SK-N-SH (cell line): ENCODE measurements around the gene PHC3. TPM values are rescaled to one million over a fixed set of nuclear protein-coding genes. Genes with fewer than 3 reads are reported as not detected.
A peak's percentile ranks its signal among the peaks of the same experiment; 100 is the strongest.
"Not testable (repeated sequence)": the region's sequence is repeated elsewhere in the genome, so short reads cannot be mapped to it uniquely, and the experiment has no call there.

Experiments
- CTCF ChIA-PET: fragments of 300-600, 350-600 bp; formaldehyde crosslinking; extraction: SDS; loops from one replicate; lab custom pipeline; 2021; lab: Yijun Ruan, JAX
- POLR2A ChIA-PET: fragments of 350-600 bp; sonication (Branson Sonifier 250); formaldehyde crosslinking; extraction: SDS; loops from one replicate; lab custom pipeline; 2020; ENCODE audit warnings: antibody characterized with exemption, inconsistent platforms; lab: Yijun Ruan, JAX
- DNase-seq: peaks from one replicate; pipeline ENCODE4 v3.0.0; 2012
- H2AFZ ChIP-seq: fragments of 200-600 bp; sonication (generic); 2 replicates; pipeline ENCODE4 v1.8.1; 2016; ENCODE audit warnings: antibody characterized with exemption, mild to moderate bottlenecking, low read depth
- H3F3A ChIP-seq: fragments of 200-600 bp; sonication (generic); replicated peaks from 2 replicates; pipeline ENCODE3; 2016; ENCODE audit warnings: antibody characterized with exemption, mild to moderate bottlenecking; ENCODE audit not compliant: insufficient read depth
- H3K27ac ChIP-seq, 2 experiments: fragments of 200-500 bp in 1 of 2; fragments of 200-600 bp in 1 of 2; sonication (Bioruptor generic) in 1 of 2; sonication (generic), shearing (Covaris generic) in 1 of 2; 2 replicates each; pipeline versions ENCODE4 v1.5.1 to v1.6.1; 2014 to 2016; ENCODE audit warnings: low read depth in 2 of 2, inconsistent platforms in 1 of 2, low read length in 1 of 2, mild to moderate bottlenecking in 1 of 2, mixed read lengths in 1 of 2
- H3K27me3 ChIP-seq: fragments of 200-600 bp; sonication (generic), shearing (Covaris generic); 2 replicates; pipeline ENCODE4 v1.6.1; 2016; ENCODE audit warnings: mixed run types; ENCODE audit not compliant: insufficient read depth
- H3K36me3 ChIP-seq, 2 experiments: fragments of 200-500 bp in 1 of 2; fragments of 200-600 bp in 1 of 2; sonication (Bioruptor generic) in 1 of 2; sonication (generic) in 1 of 2; replicated peaks in 1 of 2; 2 replicates each; pipeline versions ENCODE3 to v1.5.1; 2014 to 2016; ENCODE audit warnings: low read length in 1 of 2, mild to moderate bottlenecking in 1 of 2; ENCODE audit not compliant: insufficient read depth in 2 of 2, control insufficient read depth in 1 of 2
- H3K4me1 ChIP-seq, 2 experiments: fragments of 200-500 bp in 1 of 2; fragments of 200-600 bp in 1 of 2; sonication (Bioruptor generic) in 1 of 2; sonication (generic), shearing (Covaris generic) in 1 of 2; 2 replicates each; pipeline versions ENCODE4 v1.5.1 to v1.6.1; 2014 to 2016; ENCODE audit warnings: low read depth in 1 of 2, low read length in 1 of 2, mixed run types in 1 of 2; ENCODE audit not compliant: insufficient read depth in 2 of 2, control insufficient read depth in 1 of 2
- H3K4me2 ChIP-seq: fragments of 200-600 bp; sonication (generic), shearing (Covaris generic); 2 replicates; pipeline ENCODE4 v1.6.1; 2017; ENCODE audit warnings: mixed run types
- H3K4me3 ChIP-seq, 2 experiments: fragments of 200-500 bp in 1 of 2; fragments of 200-600 bp in 1 of 2; sonication (Bioruptor generic) in 1 of 2; sonication (generic), shearing (Covaris generic) in 1 of 2; 2 replicates each; pipeline versions ENCODE4 v1.5.1 to v1.8.1; 2014 to 2016; ENCODE audit warnings: low read depth in 2 of 2, inconsistent platforms in 1 of 2, low read length in 1 of 2, mild to moderate bottlenecking in 1 of 2, mixed read lengths in 1 of 2, moderate library complexity in 1 of 2
- H3K79me2 ChIP-seq: fragments of 200-600 bp; sonication (generic); 2 replicates; pipeline ENCODE4 v1.8.1; 2017; ENCODE audit warnings: mild to moderate bottlenecking; ENCODE audit not compliant: insufficient read depth
- H3K9ac ChIP-seq: fragments of 200-600 bp; sonication (generic); 2 replicates; pipeline ENCODE4 v1.6.1; 2017; ENCODE audit warnings: mixed run types
- H3K9me2 ChIP-seq: fragments of 200-600 bp; sonication (generic); 2 replicates; pipeline ENCODE4 v1.6.1; 2017; ENCODE audit warnings: mixed run types
- H3K9me3 ChIP-seq: fragments of 200-600 bp; sonication (generic); 2 replicates; pipeline ENCODE4 v1.6.1; 2017; ENCODE audit warnings: mixed run types, mild to moderate bottlenecking, moderate library complexity
- H4K20me1 ChIP-seq: fragments of 200-600 bp; sonication (generic); 2 replicates; pipeline ENCODE4 v1.6.1; 2017; ENCODE audit warnings: mild to moderate bottlenecking, mixed run types; ENCODE audit not compliant: insufficient read depth
- CHD2 ChIP-seq: fragments of 150-350 bp; IDR thresholded peaks from 2 replicates; pipeline ENCODE4 v1.6.1; 2018; ENCODE audit warnings: low read length; ENCODE audit not compliant: partially characterized antibody
- ELF1 ChIP-seq: IDR thresholded peaks from 2 replicates; pipeline ENCODE4 v1.4.0; 2012
- EP300 ChIP-seq, 2 experiments: IDR thresholded peaks; 2 replicates each; pipeline versions ENCODE4 v1.4.0 to v1.6.1; 2012; ENCODE audit warnings: borderline replicate concordance in 1 of 2, low read depth in 1 of 2, low read length in 1 of 2
- EZH2phosphoT487 ChIP-seq: fragments of 200-600 bp; sonication (generic); IDR thresholded peaks from 2 replicates; pipeline ENCODE4 v1.6.1; 2017; ENCODE audit warnings: low read depth, mixed run types, mild to moderate bottlenecking, antibody characterized with exemption, moderate library complexity, borderline replicate concordance
- FOSL2 ChIP-seq: IDR thresholded peaks from 2 replicates; pipeline ENCODE4 v1.4.0; 2012; ENCODE audit warnings: low read depth, mild to moderate bottlenecking, moderate library complexity, borderline replicate concordance
- GABPA ChIP-seq: IDR thresholded peaks from 2 replicates; pipeline ENCODE4 v1.4.0; 2012; ENCODE audit warnings: low read depth, mild to moderate bottlenecking
- GATA2 ChIP-seq: sonication (generic); formaldehyde crosslinking; IDR thresholded peaks from 2 replicates; pipeline ENCODE4 v1.5.0; 2020; ENCODE audit warnings: mild to moderate bottlenecking, missing genetic modification reagents
- RFX5 ChIP-seq: IDR thresholded peaks from 2 replicates; pipeline ENCODE4 v1.6.1; 2012; ENCODE audit warnings: mild to moderate bottlenecking, improper control_type of control experiment, low read length
- YY1 ChIP-seq: IDR thresholded peaks from 2 replicates; pipeline ENCODE4 v1.4.0; 2012; ENCODE audit warnings: low read depth, mild to moderate bottlenecking
- WGBS: methylation state at CpG from one replicate; pipeline ENCODE4 v1.1.6; 2017; ENCODE audit warnings: low lambda C conversion rate; 5-methylcytosine and 5-hydroxymethylcytosine counted together
- polyA plus RNA-seq, 3 experiments: library from polyadenylated mRNA; depleted of rRNA; stranded (reverse); fragments of >200 nt; gene quantifications; 2 replicates each; pipeline ENCODE4 v1.2.3, GENCODE V29; 2012
- TF ChIP-seq, protein P1 (sequence below): IDR thresholded peaks from 2 replicates; pipeline ENCODE4; 2012
- TF ChIP-seq, protein P2 (sequence below): IDR thresholded peaks from 2 replicates; pipeline ENCODE4 v1.4.0; 2012; ENCODE audit warnings: low read depth, borderline replicate concordance
- TF ChIP-seq, protein P3 (sequence below): fragments of 150-350 bp; IDR thresholded peaks from 2 replicates; pipeline ENCODE4 v1.6.1; 2016; ENCODE audit warnings: mild to moderate bottlenecking, low read depth, low read length
- TF ChIP-seq, protein P4 (sequence below): IDR thresholded peaks from 2 replicates; pipeline ENCODE4 v1.4.0; 2012; ENCODE audit warnings: low read depth, borderline replicate concordance
- TF ChIP-seq, protein P5 (sequence below): fragments of 200-600 bp; sonication (generic); IDR thresholded peaks from 2 replicates; pipeline ENCODE4 v1.6.1; 2017; ENCODE audit warnings: antibody characterized with exemption, mild to moderate bottlenecking, moderate library complexity

The PHC3 gene
- polyA plus RNA-seq, 1 of the 3 experiments (the other 2 are of a cell fraction): 9.2 TPM

DNA sequence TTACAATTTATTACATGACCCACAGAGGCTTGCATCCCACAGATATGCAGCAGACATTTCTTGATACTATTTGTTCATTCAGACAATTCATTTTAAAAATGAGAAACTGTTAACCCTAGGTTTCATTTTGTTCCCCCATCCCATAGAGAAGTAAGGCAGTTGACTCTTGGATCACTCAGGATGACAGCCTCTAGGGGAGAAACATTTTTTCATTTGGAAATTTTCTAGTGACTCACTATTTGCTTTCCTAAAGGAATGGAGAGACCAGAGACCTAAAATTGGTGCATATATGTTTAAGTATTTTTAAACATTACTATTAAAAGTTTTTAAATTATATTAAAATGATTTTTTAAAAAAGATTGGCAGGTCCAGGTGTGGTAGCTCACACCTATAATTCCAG, 19.5 kb upstream of the PHC3 start (continued):
- TF ChIP-seq RFX5 (no peak), ELF1 (no peak), GATA2 (CRISPR knock-in tag) (no peak), CHD2 (no peak), EP300 (IDR thresholded peaks at IDR 0.05; ENCODE audit: borderline replicate concordance in 1 of 2, low read depth in 1 of 2, low read length in 1 of 2) (no peak), GABPA (no peak), EZH2phosphoT487 (no peak), YY1 (no peak)
- TF ChIP-seq, protein P1, sequence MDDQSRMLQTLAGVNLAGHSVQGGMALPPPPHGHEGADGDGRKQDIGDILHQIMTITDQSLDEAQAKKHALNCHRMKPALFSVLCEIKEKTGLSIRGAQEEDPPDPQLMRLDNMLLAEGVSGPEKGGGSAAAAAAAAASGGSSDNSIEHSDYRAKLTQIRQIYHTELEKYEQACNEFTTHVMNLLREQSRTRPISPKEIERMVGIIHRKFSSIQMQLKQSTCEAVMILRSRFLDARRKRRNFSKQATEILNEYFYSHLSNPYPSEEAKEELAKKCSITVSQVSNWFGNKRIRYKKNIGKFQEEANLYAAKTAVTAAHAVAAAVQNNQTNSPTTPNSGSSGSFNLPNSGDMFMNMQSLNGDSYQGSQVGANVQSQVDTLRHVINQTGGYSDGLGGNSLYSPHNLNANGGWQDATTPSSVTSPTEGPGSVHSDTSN: no peak
- TF ChIP-seq, protein P2, sequence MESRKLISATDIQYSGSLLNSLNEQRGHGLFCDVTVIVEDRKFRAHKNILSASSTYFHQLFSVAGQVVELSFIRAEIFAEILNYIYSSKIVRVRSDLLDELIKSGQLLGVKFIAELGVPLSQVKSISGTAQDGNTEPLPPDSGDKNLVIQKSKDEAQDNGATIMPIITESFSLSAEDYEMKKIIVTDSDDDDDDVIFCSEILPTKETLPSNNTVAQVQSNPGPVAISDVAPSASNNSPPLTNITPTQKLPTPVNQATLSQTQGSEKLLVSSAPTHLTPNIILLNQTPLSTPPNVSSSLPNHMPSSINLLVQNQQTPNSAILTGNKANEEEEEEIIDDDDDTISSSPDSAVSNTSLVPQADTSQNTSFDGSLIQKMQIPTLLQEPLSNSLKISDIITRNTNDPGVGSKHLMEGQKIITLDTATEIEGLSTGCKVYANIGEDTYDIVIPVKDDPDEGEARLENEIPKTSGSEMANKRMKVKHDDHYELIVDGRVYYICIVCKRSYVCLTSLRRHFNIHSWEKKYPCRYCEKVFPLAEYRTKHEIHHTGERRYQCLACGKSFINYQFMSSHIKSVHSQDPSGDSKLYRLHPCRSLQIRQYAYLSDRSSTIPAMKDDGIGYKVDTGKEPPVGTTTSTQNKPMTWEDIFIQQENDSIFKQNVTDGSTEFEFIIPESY: no peak
- TF ChIP-seq, protein P3, sequence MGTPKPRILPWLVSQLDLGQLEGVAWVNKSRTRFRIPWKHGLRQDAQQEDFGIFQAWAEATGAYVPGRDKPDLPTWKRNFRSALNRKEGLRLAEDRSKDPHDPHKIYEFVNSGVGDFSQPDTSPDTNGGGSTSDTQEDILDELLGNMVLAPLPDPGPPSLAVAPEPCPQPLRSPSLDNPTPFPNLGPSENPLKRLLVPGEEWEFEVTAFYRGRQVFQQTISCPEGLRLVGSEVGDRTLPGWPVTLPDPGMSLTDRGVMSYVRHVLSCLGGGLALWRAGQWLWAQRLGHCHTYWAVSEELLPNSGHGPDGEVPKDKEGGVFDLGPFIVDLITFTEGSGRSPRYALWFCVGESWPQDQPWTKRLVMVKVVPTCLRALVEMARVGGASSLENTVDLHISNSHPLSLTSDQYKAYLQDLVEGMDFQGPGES: no peak

DNA sequence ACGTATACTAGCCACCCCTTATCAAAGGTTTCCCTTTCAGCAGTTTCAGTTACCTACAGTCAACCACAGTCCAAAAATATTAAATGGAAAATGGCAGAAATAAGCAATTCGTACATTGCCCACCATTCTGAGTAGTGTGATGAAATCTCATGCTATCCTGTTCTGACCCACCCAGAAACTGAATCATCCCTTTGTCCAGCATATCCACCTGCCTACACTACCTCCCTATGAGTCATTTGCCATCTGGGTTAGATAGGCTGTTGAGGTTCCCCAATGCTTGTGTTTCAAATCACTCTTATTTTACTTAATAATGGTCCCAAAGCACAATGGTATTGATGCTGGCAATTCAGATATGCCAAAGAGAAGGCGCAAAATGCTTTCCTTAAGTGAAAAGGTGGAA, 15.3 kb upstream of the PHC3 start:
- Histone ChIP-seq H3K27me3 (no peaks in the 10 kb centered on the region), H3K4me2 (no peak overlapping the region), H2AFZ (no peak overlapping the region), H3K36me3 (no peaks in the 10 kb centered on the region), H3F3A (no peaks in the 10 kb centered on the region), H3K9me3 (no peaks in the 10 kb centered on the region), H3K4me3 (no peak overlapping the region), H4K20me1 (no peaks in the 10 kb centered on the region), H3K4me1 (no peaks in the 10 kb centered on the region), H3K9me2 (no peaks in the 10 kb centered on the region), H3K27ac (no peak overlapping the region), H3K9ac (no peak overlapping the region), H3K79me2 (no peaks in the 10 kb centered on the region)
- ChIA-PET POLR2A (no interaction called here), CTCF (no interaction called here)
- TF ChIP-seq, protein P3: no peak
- no peak for TF ChIP-seq EZH2phosphoT487
- TF ChIP-seq, protein P4, sequence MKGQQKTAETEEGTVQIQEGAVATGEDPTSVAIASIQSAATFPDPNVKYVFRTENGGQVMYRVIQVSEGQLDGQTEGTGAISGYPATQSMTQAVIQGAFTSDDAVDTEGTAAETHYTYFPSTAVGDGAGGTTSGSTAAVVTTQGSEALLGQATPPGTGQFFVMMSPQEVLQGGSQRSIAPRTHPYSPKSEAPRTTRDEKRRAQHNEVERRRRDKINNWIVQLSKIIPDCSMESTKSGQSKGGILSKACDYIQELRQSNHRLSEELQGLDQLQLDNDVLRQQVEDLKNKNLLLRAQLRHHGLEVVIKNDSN: no peak
- peak; percentile 6; the same call in 1 of the 2 replicates for TF ChIP-seq FOSL2
- TF ChIP-seq YY1: no peak
- TF ChIP-seq RFX5: no peak
- TF ChIP-seq, protein P5, sequence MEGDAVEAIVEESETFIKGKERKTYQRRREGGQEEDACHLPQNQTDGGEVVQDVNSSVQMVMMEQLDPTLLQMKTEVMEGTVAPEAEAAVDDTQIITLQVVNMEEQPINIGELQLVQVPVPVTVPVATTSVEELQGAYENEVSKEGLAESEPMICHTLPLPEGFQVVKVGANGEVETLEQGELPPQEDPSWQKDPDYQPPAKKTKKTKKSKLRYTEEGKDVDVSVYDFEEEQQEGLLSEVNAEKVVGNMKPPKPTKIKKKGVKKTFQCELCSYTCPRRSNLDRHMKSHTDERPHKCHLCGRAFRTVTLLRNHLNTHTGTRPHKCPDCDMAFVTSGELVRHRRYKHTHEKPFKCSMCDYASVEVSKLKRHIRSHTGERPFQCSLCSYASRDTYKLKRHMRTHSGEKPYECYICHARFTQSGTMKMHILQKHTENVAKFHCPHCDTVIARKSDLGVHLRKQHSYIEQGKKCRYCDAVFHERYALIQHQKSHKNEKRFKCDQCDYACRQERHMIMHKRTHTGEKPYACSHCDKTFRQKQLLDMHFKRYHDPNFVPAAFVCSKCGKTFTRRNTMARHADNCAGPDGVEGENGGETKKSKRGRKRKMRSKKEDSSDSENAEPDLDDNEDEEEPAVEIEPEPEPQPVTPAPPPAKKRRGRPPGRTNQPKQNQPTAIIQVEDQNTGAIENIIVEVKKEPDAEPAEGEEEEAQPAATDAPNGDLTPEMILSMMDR: no peak
- whole genome bisulfite sequencing: 94% methylated on average over 3 of the region's 3 CpGs
- DNase-seq: no peak

DNA sequence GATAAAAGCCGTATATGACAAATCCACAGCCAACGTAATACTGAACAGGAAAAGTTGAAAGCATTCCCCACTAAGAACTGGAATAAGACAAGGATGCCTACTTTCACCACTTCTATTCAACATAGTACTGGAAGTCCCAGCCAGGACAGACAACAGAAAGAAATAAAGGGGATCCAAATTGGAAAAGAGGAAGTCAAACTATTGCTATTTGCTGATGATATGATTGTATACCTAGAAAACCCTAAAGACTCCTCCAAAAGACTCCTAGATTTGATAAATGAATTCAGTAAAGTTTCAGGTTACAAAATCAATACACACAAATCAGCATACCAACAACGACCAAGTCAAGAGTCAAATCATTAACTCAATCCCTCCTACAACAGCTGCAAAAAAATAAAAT, 14.2 kb upstream of the PHC3 start:
- WGBS: 90% methylated on average over 3 of the region's 3 CpGs
- DNase-seq, H3K4me3 ChIP-seq, H3K9me3 ChIP-seq, H4K20me1 ChIP-seq, H3K27ac ChIP-seq, H2AFZ ChIP-seq, H3K4me1 ChIP-seq, H3F3A ChIP-seq, H3K9me2 ChIP-seq, POLR2A ChIA-PET, H3K79me2 ChIP-seq, H3K36me3 ChIP-seq, H3K4me2 ChIP-seq, H3K9ac ChIP-seq, H3K27me3 ChIP-seq, CTCF ChIA-PET: not testable (repeated sequence)
